Prostate gland (tissue), 2 donors: ENCODE measurements around the gene SLC35F5.

ENCODE experiments used
- POLR2A ChIP-seq: fragments of 450-650 bp; IDR thresholded peaks from one replicate; pipeline ENCODE4 v1.6.1; 2016; ENCODE audit warnings: antibody characterized with exemption, mild to moderate bottlenecking
- POLR2AphosphoS5 ChIP-seq: sonication (generic); formaldehyde crosslinking; IDR thresholded peaks from one replicate; pipeline ENCODE4 v1.6.1; 2017; ENCODE audit warnings: antibody characterized with exemption
- TF ChIP-seq, protein P1 (sequence below), 4 experiments: fragments of 200-600 bp in 2 of 4; fragments of 450-650 bp in 2 of 4; sonication (generic) in 2 of 4; IDR thresholded peaks; 1 replicate in 3 of 4; 2 replicates in 1 of 4; pipeline ENCODE4 v1.5.1; 2016 to 2019; ENCODE audit warnings: antibody characterized with exemption in 4 of 4, mild to moderate bottlenecking in 2 of 4, moderate library complexity in 2 of 4

DNA sequence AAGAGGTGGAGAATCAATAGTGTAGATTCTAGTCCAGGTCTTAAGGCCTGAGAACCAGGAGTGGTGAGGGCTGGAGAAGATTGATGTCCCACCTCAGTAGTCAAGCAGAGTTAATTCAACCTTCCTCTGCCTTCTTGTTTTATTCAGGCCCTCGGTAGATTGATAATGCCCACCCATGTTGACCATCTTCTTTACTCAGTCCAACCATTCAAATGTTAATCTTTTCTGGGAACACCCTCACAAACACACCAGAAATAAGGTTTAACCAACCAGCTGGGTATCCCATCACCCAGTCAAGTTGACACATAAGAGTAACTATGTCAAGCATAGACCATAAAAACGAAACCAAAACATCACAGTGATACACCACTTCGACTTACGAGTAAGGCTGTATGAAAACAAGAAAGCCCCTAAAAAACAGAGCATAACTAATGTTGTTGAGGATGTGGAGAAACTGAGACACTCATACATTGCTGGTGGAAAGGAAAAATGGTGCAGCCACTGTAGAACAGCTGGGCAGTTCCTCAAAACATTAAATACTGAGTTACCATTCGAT is 57.5 kb downstream of the SLC35F5 start:
- TF ChIP-seq, protein P1, sequence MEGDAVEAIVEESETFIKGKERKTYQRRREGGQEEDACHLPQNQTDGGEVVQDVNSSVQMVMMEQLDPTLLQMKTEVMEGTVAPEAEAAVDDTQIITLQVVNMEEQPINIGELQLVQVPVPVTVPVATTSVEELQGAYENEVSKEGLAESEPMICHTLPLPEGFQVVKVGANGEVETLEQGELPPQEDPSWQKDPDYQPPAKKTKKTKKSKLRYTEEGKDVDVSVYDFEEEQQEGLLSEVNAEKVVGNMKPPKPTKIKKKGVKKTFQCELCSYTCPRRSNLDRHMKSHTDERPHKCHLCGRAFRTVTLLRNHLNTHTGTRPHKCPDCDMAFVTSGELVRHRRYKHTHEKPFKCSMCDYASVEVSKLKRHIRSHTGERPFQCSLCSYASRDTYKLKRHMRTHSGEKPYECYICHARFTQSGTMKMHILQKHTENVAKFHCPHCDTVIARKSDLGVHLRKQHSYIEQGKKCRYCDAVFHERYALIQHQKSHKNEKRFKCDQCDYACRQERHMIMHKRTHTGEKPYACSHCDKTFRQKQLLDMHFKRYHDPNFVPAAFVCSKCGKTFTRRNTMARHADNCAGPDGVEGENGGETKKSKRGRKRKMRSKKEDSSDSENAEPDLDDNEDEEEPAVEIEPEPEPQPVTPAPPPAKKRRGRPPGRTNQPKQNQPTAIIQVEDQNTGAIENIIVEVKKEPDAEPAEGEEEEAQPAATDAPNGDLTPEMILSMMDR (IDR thresholded peaks at IDR 0.05): no peak
- TF ChIP-seq POLR2AphosphoS5: no peak
- no peak for TF ChIP-seq POLR2A
